Measurements from ENCODE around the gene JAKMIP2.
A peak's percentile ranks its signal among the peaks of the same experiment; 100 is the strongest.
"Not testable (repeated sequence)": the region's sequence is repeated elsewhere in the genome, so short reads cannot be mapped to it uniquely, and the experiment has no call there.

Gene JAKMIP2

GRCh38 chr5:147558826-147559225 is 223.7 kb downstream of the JAKMIP2 start:
- peak; percentile 84 to 90 for DNase-seq (ENCODE audit: low read depth in 2 of 2)
- peak; percentile 69 for TF ChIP-seq CTCF (IDR thresholded peaks at IDR 0.05; ENCODE audit: low read depth, low read length)
- H3K4me3 ChIP-seq (replicated peaks in 1 of 2; ENCODE audit: low read depth in 2 of 2, low read length in 2 of 2), result no peak overlapping the region

GRCh38 chr5:147557876-147558745 is 224.4 kb downstream of the JAKMIP2 start:
- DNase-seq (ENCODE audit: low read depth in 2 of 2), result peak in 1 of 2 donors; percentile 79
- no peak overlapping the region for H3K4me3 ChIP-seq (replicated peaks in 1 of 2; ENCODE audit: low read depth in 2 of 2, low read length in 2 of 2)
- no peak for TF ChIP-seq CTCF (IDR thresholded peaks at IDR 0.05; ENCODE audit: low read depth, low read length)

GRCh38 chr5:147555176-147555575 is 227.4 kb downstream of the JAKMIP2 start:
- DNase-seq (ENCODE audit: low read depth in 2 of 2), result no peak
- TF ChIP-seq CTCF (IDR thresholded peaks at IDR 0.05; ENCODE audit: low read depth, low read length), result no peak
- no peak overlapping the region for H3K4me3 ChIP-seq (replicated peaks in 1 of 2; ENCODE audit: low read depth in 2 of 2, low read length in 2 of 2)

GRCh38 chr5:147554261-147554817 is 228.2 kb downstream of the JAKMIP2 start:
- TF ChIP-seq CTCF (IDR thresholded peaks at IDR 0.05; ENCODE audit: low read depth, low read length), result no peak
- DNase-seq (ENCODE audit: low read depth in 2 of 2), result peak; percentile 85 to 92
- H3K4me3 ChIP-seq (replicated peaks in 1 of 2; ENCODE audit: low read depth in 2 of 2, low read length in 2 of 2), result no peak overlapping the region

GRCh38 chr5:147553817-147554216 is 228.7 kb downstream of the JAKMIP2 start:
- DNase-seq (ENCODE audit: low read depth in 2 of 2), result not testable (repeated sequence)
- H3K4me3 ChIP-seq (replicated peaks in 1 of 2; ENCODE audit: low read depth in 2 of 2, low read length in 2 of 2), result peak overlapping the region in 1 of 2 donors; percentile 13

GRCh38 chr5:147552897-147553296 is 229.6 kb downstream of the JAKMIP2 start:
- H3K4me3 ChIP-seq (replicated peaks in 1 of 2; ENCODE audit: low read depth in 2 of 2, low read length in 2 of 2), result no peak overlapping the region
- no peak for DNase-seq (ENCODE audit: low read depth in 2 of 2)
- no peak for TF ChIP-seq CTCF (IDR thresholded peaks at IDR 0.05; ENCODE audit: low read depth, low read length)

GRCh38 chr5:147551677-147552076 is 230.9 kb downstream of the JAKMIP2 start:
- DNase-seq (ENCODE audit: low read depth in 2 of 2), result no peak
- TF ChIP-seq CTCF (IDR thresholded peaks at IDR 0.05; ENCODE audit: low read depth, low read length), result no peak
- H3K4me3 ChIP-seq (replicated peaks in 1 of 2; ENCODE audit: low read depth in 2 of 2, low read length in 2 of 2), result no peak overlapping the region

Measured in cardiac fibroblast (primary cell).